Mesendoderm (in vitro differentiated cells): ENCODE results near the gene EEIG1.
A peak's percentile ranks its signal among the peaks of the same experiment; 100 is the strongest.

Experiments
- DNase-seq: peaks from one replicate; pipeline ENCODE4 v3.0.0; 2013
- H2AK5ac ChIP-seq: 2 replicates; pipeline ENCODE4 v1.6.1; 2013; ENCODE audit warnings: low read length, inconsistent platforms
- H2BK120ac ChIP-seq: 2 replicates; pipeline ENCODE4 v1.6.1; 2013; ENCODE audit warnings: low read depth, mild to moderate bottlenecking, low read length, moderate library complexity, mixed read lengths
- H2BK15ac ChIP-seq: replicated peaks from 2 replicates; pipeline ENCODE4 v1.6.1; 2013; ENCODE audit warnings: low read depth, mild to moderate bottlenecking, moderate library complexity
- H2BK5ac ChIP-seq: 2 replicates; pipeline ENCODE4 v1.6.1; 2013; ENCODE audit warnings: low read length, inconsistent platforms
- H3K18ac ChIP-seq: 2 replicates; pipeline ENCODE4 v1.6.1; 2013; ENCODE audit warnings: mild to moderate bottlenecking, low read length, mixed read lengths
- H3K23ac ChIP-seq: one replicate; pipeline ENCODE4 v1.6.1; 2013; ENCODE audit warnings: low read length
- H3K27ac ChIP-seq: 2 replicates; pipeline ENCODE4 v1.5.1; 2013; ENCODE audit warnings: low read depth, mild to moderate bottlenecking, inconsistent platforms, low read length, moderate library complexity
- H3K27me3 ChIP-seq: 2 replicates; pipeline ENCODE4 v1.6.1; 2013; ENCODE audit warnings: low read length, control low read depth, mild to moderate bottlenecking, inconsistent platforms; ENCODE audit not compliant: insufficient read depth, poor library complexity
- H3K36me3 ChIP-seq: 2 replicates; pipeline ENCODE4 v1.6.1; 2013; ENCODE audit warnings: low read length, inconsistent platforms; ENCODE audit not compliant: control insufficient read depth, insufficient read depth
- H3K4ac ChIP-seq: one replicate; pipeline ENCODE4 v1.6.1; 2013; ENCODE audit warnings: low read depth, mild to moderate bottlenecking, low read length, moderate library complexity
- H3K4me1 ChIP-seq: 2 replicates; pipeline ENCODE4 v1.6.1; 2013; ENCODE audit warnings: low read depth, low read length, inconsistent platforms; ENCODE audit not compliant: control insufficient read depth
- H3K4me2 ChIP-seq: 2 replicates; pipeline ENCODE4 v1.6.1; 2013; ENCODE audit warnings: low read length
- H3K4me3 ChIP-seq: 2 replicates; pipeline ENCODE4 v1.5.1; 2013; ENCODE audit warnings: mild to moderate bottlenecking, low read length
- H3K56ac ChIP-seq: one replicate; pipeline ENCODE4 v1.6.1; 2013; ENCODE audit warnings: low read length
- H3K79me1 ChIP-seq: 2 replicates; pipeline ENCODE4 v1.6.1; 2013; ENCODE audit warnings: low read length, inconsistent platforms
- H3K79me2 ChIP-seq: 2 replicates; pipeline ENCODE4 v1.6.1; 2013; ENCODE audit warnings: mild to moderate bottlenecking, low read length; ENCODE audit not compliant: control insufficient read depth, insufficient read depth
- H3K9ac ChIP-seq: 2 replicates; pipeline ENCODE4 v1.6.1; 2013; ENCODE audit warnings: low read length, inconsistent platforms
- H4K5ac ChIP-seq: one replicate; pipeline ENCODE4 v1.6.1; 2013; ENCODE audit warnings: low read length
- H4K8ac ChIP-seq: one replicate; pipeline ENCODE4 v1.6.1; 2013; ENCODE audit warnings: low read depth, mild to moderate bottlenecking, control low read depth, low read length, moderate library complexity
- WGBS: extraction: QIAGEN DNeasy Blood & Tissue Kit; methylation state at CpG from one replicate; pipeline ENCODE4 v1.1.7; 2013; ENCODE audit warnings: low lambda C conversion rate, missing lambda C conversion rate; ENCODE audit not compliant: insufficient coverage; ENCODE audit errors: extremely low coverage; 5-methylcytosine and 5-hydroxymethylcytosine counted together

The EEIG1 gene

GRCh38 chr9:127972236-127972871, 8.4 kb downstream of the EEIG1 start:
- no peak overlapping the region for H2BK5ac ChIP-seq
- H3K18ac ChIP-seq: no peak overlapping the region
- H2BK120ac ChIP-seq: no peak overlapping the region
- H2BK15ac ChIP-seq: no peak overlapping the region
- H3K23ac ChIP-seq: no peak overlapping the region
- H3K27me3 ChIP-seq: no peaks in the 10 kb centered on the region
- H3K4me3 ChIP-seq: no peak overlapping the region
- H3K79me2 ChIP-seq: peaks cover 92% of the 10 kb centered on the region
- peak overlapping the region; percentile 71 for H3K56ac ChIP-seq
- DNase-seq: no peak
- H3K4me2 ChIP-seq: no peak overlapping the region
- no CpG with 5 or more reads among the region's 12 CpGs for WGBS
- no peak overlapping the region for H4K8ac ChIP-seq
- H3K4me1 ChIP-seq: peaks cover 7% of the 10 kb centered on the region
- H2AK5ac ChIP-seq: no peak overlapping the region
- H3K9ac ChIP-seq: peak overlapping the region; percentile 7
- H3K79me1 ChIP-seq: peaks cover 53% of the 10 kb centered on the region
- no peak overlapping the region for H4K5ac ChIP-seq
- H3K4ac ChIP-seq: no peak overlapping the region
- no peak overlapping the region for H3K27ac ChIP-seq
- no peaks in the 10 kb centered on the region for H3K36me3 ChIP-seq

- DNase-seq: peak; percentile 58
- Histone ChIP-seq H3K27ac (no peak overlapping the region), H3K9ac (peak overlapping the region; percentile 7), H4K5ac (no peak overlapping the region), H3K4me2 (no peak overlapping the region), H2AK5ac (no peak overlapping the region), H3K4me1 (peaks cover 7% of the 10 kb centered on the region), H2BK120ac (no peak overlapping the region), H3K18ac (no peak overlapping the region), H2BK15ac (no peak overlapping the region), H3K56ac (peak overlapping the region; percentile 71), H4K8ac (no peak overlapping the region), H3K36me3 (no peaks in the 10 kb centered on the region), H3K4ac (no peak overlapping the region), H3K79me1 (peaks cover 48% of the 10 kb centered on the region), H3K79me2 (peaks cover 92% of the 10 kb centered on the region), H3K27me3 (no peaks in the 10 kb centered on the region), H3K4me3 (no peak overlapping the region), H2BK5ac (no peak overlapping the region), H3K23ac (no peak overlapping the region)
- no CpG with 5 or more reads among the region's 20 CpGs for WGBS
These were observed 9.2 kb downstream of the EEIG1 start for GRCh38 chr9:127971357-127972235.

GRCh38 chr9:127970401-127971313, 10.1 kb downstream of the EEIG1 start:
- no peak for DNase-seq
- no CpG with 5 or more reads among the region's 16 CpGs for WGBS
- no peak overlapping the region for H3K4ac ChIP-seq
- peaks cover 87% of the 10 kb centered on the region for H3K79me2 ChIP-seq
- H3K4me1 ChIP-seq: peaks cover 7% of the 10 kb centered on the region
- no peak overlapping the region for H3K9ac ChIP-seq
- H4K8ac ChIP-seq: no peak overlapping the region
- no peak overlapping the region for H3K4me2 ChIP-seq
- H3K18ac ChIP-seq: no peak overlapping the region
- H3K4me3 ChIP-seq: no peak overlapping the region
- H2BK5ac ChIP-seq: no peak overlapping the region
- no peaks in the 10 kb centered on the region for H3K36me3 ChIP-seq
- no peak overlapping the region for H2AK5ac ChIP-seq
- H3K56ac ChIP-seq: no peak overlapping the region
- H3K27me3 ChIP-seq: no peaks in the 10 kb centered on the region
- no peak overlapping the region for H4K5ac ChIP-seq
- H2BK120ac ChIP-seq: no peak overlapping the region
- peaks cover 42% of the 10 kb centered on the region for H3K79me1 ChIP-seq
- H2BK15ac ChIP-seq: no peak overlapping the region
- H3K27ac ChIP-seq: no peak overlapping the region
- H3K23ac ChIP-seq: no peak overlapping the region

GRCh38 chr9:127968700-127969383, 11.9 kb downstream of the EEIG1 start:
- H2BK15ac ChIP-seq: no peak overlapping the region
- H3K9ac ChIP-seq: no peak overlapping the region
- WGBS: no CpG with 5 or more reads among the region's 10 CpGs
- H4K8ac ChIP-seq: no peak overlapping the region
- H3K27ac ChIP-seq: no peak overlapping the region
- no peak overlapping the region for H3K23ac ChIP-seq
- H3K18ac ChIP-seq: no peak overlapping the region
- DNase-seq: peak; percentile 35
- no peak overlapping the region for H3K56ac ChIP-seq
- H3K4me2 ChIP-seq: no peak overlapping the region
- peaks cover 82% of the 10 kb centered on the region for H3K79me2 ChIP-seq
- H2BK5ac ChIP-seq: no peak overlapping the region
- H3K4me3 ChIP-seq: no peak overlapping the region
- H3K79me1 ChIP-seq: peaks cover 41% of the 10 kb centered on the region
- no peak overlapping the region for H2BK120ac ChIP-seq
- H3K4me1 ChIP-seq: peaks cover 7% of the 10 kb centered on the region
- H3K36me3 ChIP-seq: no peaks in the 10 kb centered on the region
- H3K27me3 ChIP-seq: no peaks in the 10 kb centered on the region
- no peak overlapping the region for H2AK5ac ChIP-seq
- H4K5ac ChIP-seq: no peak overlapping the region
- H3K4ac ChIP-seq: no peak overlapping the region

DNA sequence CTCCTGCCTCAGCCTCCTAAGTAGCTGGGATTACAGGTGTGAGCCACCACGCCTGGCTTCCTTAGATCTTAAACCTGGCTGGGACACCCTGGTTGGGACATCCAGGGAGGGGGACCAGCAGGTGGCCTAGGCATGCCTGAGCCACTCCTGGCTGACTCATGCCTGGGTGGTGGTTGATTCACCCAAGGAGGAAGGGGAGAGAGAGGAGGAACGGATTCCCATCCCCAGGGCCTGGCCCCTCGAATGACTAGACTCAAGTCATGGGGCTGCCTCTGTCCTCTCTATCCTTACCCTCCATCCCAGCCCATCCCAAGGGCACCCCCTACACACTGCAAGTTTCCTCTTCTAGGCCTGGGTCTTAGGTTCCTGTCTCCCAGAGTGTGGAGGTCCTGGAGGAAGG, 12.7 kb downstream of the EEIG1 start:
- no CpG with 5 or more reads among the region's 3 CpGs for WGBS

More for the DNA sequence above, 12.7 kb downstream of the EEIG1 start:
- Histone ChIP-seq H3K4me2 (no peak overlapping the region), H4K8ac (no peak overlapping the region), H4K5ac (no peak overlapping the region), H3K27me3 (no peaks in the 10 kb centered on the region), H3K27ac (no peak overlapping the region), H3K9ac (no peak overlapping the region), H2BK15ac (no peak overlapping the region), H2BK5ac (no peak overlapping the region), H3K23ac (no peak overlapping the region), H2BK120ac (no peak overlapping the region), H3K36me3 (no peaks in the 10 kb centered on the region), H3K18ac (no peak overlapping the region), H3K56ac (no peak overlapping the region), H3K4me3 (no peak overlapping the region), H3K4ac (no peak overlapping the region), H3K79me1 (peaks cover 40% of the 10 kb centered on the region), H3K79me2 (peaks cover 82% of the 10 kb centered on the region), H2AK5ac (no peak overlapping the region), H3K4me1 (peaks cover 7% of the 10 kb centered on the region)
- peak; percentile 39 for DNase-seq
